Common myeloid progenitor, CD34-positive (primary cell): ENCODE data around the gene CRYGD. TPM values are rescaled to one million over a fixed set of nuclear protein-coding genes. Genes with fewer than 3 reads are reported as not detected.
"Not testable (repeated sequence)": the region's sequence is repeated elsewhere in the genome, so short reads cannot be mapped to it uniquely, and the experiment has no call there.

Experiments
- CTCF ChIA-PET: fragments of 350-600 bp; sonication (Branson Sonifier 250); formaldehyde crosslinking; loops from one replicate; lab custom pipeline; 2021; ENCODE audit warnings: antibody characterized with exemption; lab: Charles Lee
- POLR2A ChIA-PET: fragments of 350-600 bp; sonication (Branson Sonifier 250); formaldehyde crosslinking; loops from one replicate; lab custom pipeline; 2021; ENCODE audit warnings: antibody characterized with exemption; lab: Charles Lee
- DNase-seq, 3 donors: peaks; one replicate each; pipeline versions ENCODE4 v3.0.0 to v3.0.0-alpha.2; 2013
- H3K27ac ChIP-seq, 2 experiments: 1 replicate in 1 of 2; 2 replicates in 1 of 2; pipeline ENCODE4 v1.7.0; 2013; ENCODE audit warnings: inconsistent platforms in 2 of 2, low read length in 2 of 2, mild to moderate bottlenecking in 2 of 2, low read depth in 1 of 2, moderate library complexity in 1 of 2; ENCODE audit not compliant: severe bottlenecking in 2 of 2, insufficient read depth in 1 of 2, poor library complexity in 1 of 2
- H3K27me3 ChIP-seq, 5 experiments: replicated peaks in 2 of 5; 1 replicate in 3 of 5; 2 replicates in 2 of 5; pipeline versions ENCODE4 v1.6.1 to v1.7.0; 2013; ENCODE audit warnings: low read length in 4 of 5, mild to moderate bottlenecking in 2 of 5, moderate library complexity in 2 of 5, inconsistent platforms in 1 of 5; ENCODE audit not compliant: insufficient read depth in 5 of 5, control insufficient read depth in 4 of 5
- H3K36me3 ChIP-seq, 4 experiments: 1 replicate in 2 of 4; 2 replicates in 2 of 4; pipeline versions ENCODE4 v1.6.1 to v1.7.0; 2013; ENCODE audit warnings: low read length in 3 of 4, control low read depth in 1 of 4, mild to moderate bottlenecking in 1 of 4; ENCODE audit not compliant: control insufficient read depth in 4 of 4, insufficient read depth in 4 of 4
- H3K4me1 ChIP-seq, 4 experiments: 1 replicate in 3 of 4; 2 replicates in 1 of 4; pipeline versions ENCODE4 v1.6.1 to v1.7.1; 2013; ENCODE audit warnings: low read length in 3 of 4, mild to moderate bottlenecking in 3 of 4, control low read depth in 1 of 4, inconsistent platforms in 1 of 4, moderate library complexity in 1 of 4; ENCODE audit not compliant: control insufficient read depth in 4 of 4, insufficient read depth in 4 of 4; ENCODE audit errors: control extremely low read depth in 1 of 4
- H3K4me3 ChIP-seq, 7 experiments: 1 replicate in 4 of 7; 2 replicates in 3 of 7; pipeline versions ENCODE4 v1.5.1 to v1.7.0; 2013; ENCODE audit warnings: mild to moderate bottlenecking in 7 of 7, low read length in 6 of 7, moderate library complexity in 6 of 7, inconsistent platforms in 2 of 7, low read depth in 2 of 7, control low read depth in 1 of 7; ENCODE audit not compliant: insufficient read depth in 4 of 7, control insufficient read depth in 1 of 7; ENCODE audit errors: extremely low read depth in 1 of 7
- H3K9me3 ChIP-seq, 5 experiments: 1 replicate in 4 of 5; 2 replicates in 1 of 5; pipeline versions ENCODE4 v1.6.1 to v1.7.1; 2013; ENCODE audit warnings: low read length in 4 of 5, mild to moderate bottlenecking in 2 of 5, inconsistent platforms in 1 of 5, low read depth in 1 of 5, moderate library complexity in 1 of 5; ENCODE audit not compliant: control insufficient read depth in 4 of 5, insufficient read depth in 2 of 5; ENCODE audit errors: control extremely low read depth in 1 of 5
- WGBS: methylation state at CpG from one replicate; pipeline ENCODE4 v1.1.5; 2013; ENCODE audit not compliant: insufficient coverage; 5-methylcytosine and 5-hydroxymethylcytosine counted together
- polyA plus RNA-seq: library from polyadenylated mRNA; unstranded; fragments of 120-200 nt; gene quantifications from one replicate; pipeline ENCODE4 v1.2.1, GENCODE V29; 2013

The CRYGD gene
- 29.7 TPM for polyA plus RNA-seq

- H3K36me3 ChIP-seq, H3K9me3 ChIP-seq, POLR2A ChIA-PET, H3K27me3 ChIP-seq: not testable (repeated sequence)
- CTCF ChIA-PET, result interaction anchor here (0.7 to 1.4 kb wide), 2 partner anchors 13 to 23 kb away, joined by 3 to 4 read pairs; no protein-coding TSS in a partner anchor
- H3K4me3 ChIP-seq, result peak within 1 kb of the TSS; percentile 55 to 89 (median 71)
- peak; percentile 39 to 83 (median 77) for DNase-seq
- peak within 1 kb of the TSS in 1 of 2 experiments; percentile 64 for H3K27ac ChIP-seq
- 2% methylated on average over 37 of the region's 46 CpGs for WGBS
- peaks cover 0 to 16% (median 9%) of the 10 kb centered on the region in 4 experiments for H3K4me1 ChIP-seq
Measured at GRCh38 chr2:208124013-208124715, at the start of gene CRYGD. Gene CRYGD, minus strand, starts transcription at chr2:208124524. Its CDS starts 51 bp downstream, at chr2:208124473.

GRCh38 chr2:208172125-208172524 lies 47.8 kb upstream of the CRYGD start:
- Histone ChIP-seq H3K4me1 (peaks cover 2 to 29% (median 9%) of the 10 kb centered on the region in 4 experiments), H3K27ac (no peak overlapping the region), H3K4me3 (peak overlapping the region in 1 of 7 experiments; percentile 31), H3K9me3 (no peaks in the 10 kb centered on the region), H3K36me3 (no peaks in the 10 kb centered on the region), H3K27me3 (no peaks in the 10 kb centered on the region)
- 2% methylated on average over 4 of the region's 4 CpGs for WGBS
- CTCF ChIA-PET, result interaction anchor here (1.3 to 4.9 kb wide), 4 partner anchors 14 to 99 kb away, joined by 3 to 58 read pairs (median 4); partner anchors contain the start of gene IDH1
- POLR2A ChIA-PET, result no interaction called here
- peak; percentile 23 to 67 (median 57) for DNase-seq

GRCh38 chr2:208164951-208165755 lies 40.8 kb upstream of the CRYGD start:
- no peaks in the 10 kb centered on the region for H3K27me3 ChIP-seq
- H3K4me1 ChIP-seq, result no peaks in the 10 kb centered on the region
- H3K9me3 ChIP-seq, result no peaks in the 10 kb centered on the region
- 100% methylated on average over 1 of the region's 2 CpGs for WGBS
- DNase-seq, result no peak
- H3K36me3 ChIP-seq, result no peaks in the 10 kb centered on the region
- no peak overlapping the region for H3K27ac ChIP-seq
- ChIA-PET CTCF (interaction anchor here (0.6 to 1.7 kb wide), 3 partner anchors 10 to 90 kb away, joined by 3 to 5 read pairs (median 4); no protein-coding TSS in a partner anchor), POLR2A (no interaction called here)
- no peak overlapping the region for H3K4me3 ChIP-seq

- CTCF ChIA-PET, result interaction anchor here (1.0 to 1.7 kb wide), 2 partner anchors 12 to 16 kb away, joined by 3 to 4 read pairs; no protein-coding TSS in a partner anchor
- DNase-seq, result no peak
- Histone ChIP-seq H3K4me1 (no peaks in the 10 kb centered on the region), H3K27ac (no peak within 1 kb of the TSS), H3K36me3 (no peaks in the 10 kb centered on the region), H3K4me3 (no peak within 1 kb of the TSS), H3K27me3 (no peaks in the 10 kb centered on the region), H3K9me3 (no peaks in the 10 kb centered on the region)
- 88% methylated on average over 2 of the region's 2 CpGs for WGBS
- POLR2A ChIA-PET, result no interaction called here
Measured at GRCh38 chr2:208163489-208163888, 39.2 kb upstream of the CRYGD start, which contains the start of gene CRYGA. Gene CRYGA, minus strand, starts transcription at chr2:208163589. Its CDS starts 33 bp downstream, at chr2:208163556.

GRCh38 chr2:208156439-208156838 lies 32.1 kb upstream of the CRYGD start:
- ChIA-PET CTCF (interaction anchor here (1.7 kb wide), 1 partner anchor 19 kb away, joined by 8 read pairs; no protein-coding TSS in a partner anchor), POLR2A (no interaction called here)
- Histone ChIP-seq H3K4me1 (no peaks in the 10 kb centered on the region), H3K27ac (no peak overlapping the region), H3K36me3 (no peaks in the 10 kb centered on the region), H3K4me3 (no peak overlapping the region), H3K9me3 (peaks cover 2 to 6% (median 3%) of the 10 kb centered on the region in 5 experiments), H3K27me3 (no peaks in the 10 kb centered on the region)
- DNase-seq, result no peak
- WGBS, result 100% methylated on average over 1 of the region's 2 CpGs

GRCh38 chr2:208153156-208153555 lies 28.8 kb upstream of the CRYGD start:
- H3K27me3 ChIP-seq, result no peaks in the 10 kb centered on the region
- POLR2A ChIA-PET, result no interaction called here
- CTCF ChIA-PET, result no interaction called here
- H3K27ac ChIP-seq, result no peak overlapping the region
- H3K36me3 ChIP-seq, result no peaks in the 10 kb centered on the region
- no peak overlapping the region for H3K4me3 ChIP-seq
- H3K4me1 ChIP-seq, result peaks cover 0 to 4% (median 0%) of the 10 kb centered on the region in 4 experiments
- H3K9me3 ChIP-seq, result peaks cover 2 to 8% (median 4%) of the 10 kb centered on the region in 5 experiments
- DNase-seq, result peak in 2 of 3 donors; percentile 13 to 19
